Midbrain (tissue), 1 donor: ENCODE data around the gene BEND3.
"Not testable (repeated sequence)": the region's sequence is repeated elsewhere in the genome, so short reads cannot be mapped to it uniquely, and the experiment has no call there.

Experiments
- DNase-seq: peaks from one replicate; lab custom pipeline; 2025; lab: John Stamatoyannopoulos, UW

Gene BEND3

GRCh38 chr6:107114926-107115694 lies at the start of gene BEND3:
Gene BEND3 (minus strand): TSS chr6:107115515. CDS start chr6:107099285, 16,230 bp downstream.
- peak; percentile 30 for DNase-seq

DNA sequence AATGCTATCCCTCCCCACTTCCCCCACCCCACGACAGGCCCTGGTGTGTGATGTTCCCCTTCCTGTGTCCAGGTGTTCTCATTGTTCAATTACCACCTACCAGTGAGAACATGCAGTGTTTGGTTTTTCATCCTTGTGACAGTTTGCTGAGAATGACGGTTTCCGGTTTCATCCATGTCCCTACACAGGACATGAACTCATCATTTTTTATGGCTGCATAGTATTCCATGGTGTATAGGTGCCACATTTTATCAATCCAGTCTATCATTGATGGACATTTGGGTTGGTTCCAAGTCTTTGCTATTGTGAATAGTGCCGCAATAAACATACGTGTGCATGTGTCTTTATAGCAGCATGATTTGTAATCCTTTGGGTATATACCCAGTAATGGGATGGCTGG lies 49.0 kb upstream of the BEND3 start:
- not testable (repeated sequence) for DNase-seq

GRCh38 chr6:107161521-107161920 lies 46.2 kb upstream of the BEND3 start:
- DNase-seq, result no peak

DNA sequence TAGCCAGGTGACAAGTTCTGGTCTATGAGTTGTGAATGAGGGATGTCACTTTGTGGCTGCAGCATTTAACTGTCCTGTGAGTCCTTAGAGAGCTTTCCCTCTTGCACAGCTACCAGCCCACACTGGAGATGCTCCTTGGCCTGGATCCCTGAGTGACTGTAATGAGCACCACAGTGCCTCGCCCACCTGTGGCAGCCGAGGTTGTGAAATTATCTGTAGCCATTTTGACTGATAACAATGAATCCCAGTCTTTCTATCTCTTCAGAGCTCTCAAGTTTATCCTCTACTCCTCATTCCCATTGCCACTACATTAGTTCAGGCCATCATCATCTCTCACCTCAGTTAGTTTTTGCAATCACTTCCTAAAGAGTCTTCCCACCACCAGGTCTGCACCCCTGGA lies 41.3 kb upstream of the BEND3 start:
- DNase-seq, result no peak

DNA sequence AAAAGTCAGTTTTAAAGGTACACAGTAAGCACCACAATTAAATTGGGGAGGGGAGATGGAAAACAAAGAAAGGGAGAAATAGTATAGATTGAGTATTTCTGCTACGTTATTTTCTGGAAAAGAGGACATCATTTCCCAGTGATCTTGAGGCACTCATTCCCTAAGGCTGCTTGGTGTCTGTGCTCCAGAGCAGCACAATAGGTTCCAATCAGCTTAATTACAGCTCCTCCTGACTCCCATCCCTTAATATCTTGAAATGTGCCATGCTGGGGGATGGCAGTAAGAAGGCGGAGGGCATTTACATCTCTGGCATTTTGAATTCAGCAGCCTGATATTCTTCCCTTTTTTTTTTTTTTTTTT lies 39.5 kb upstream of the BEND3 start:
- no peak for DNase-seq

GRCh38 chr6:107154131-107154800 lies 39.0 kb upstream of the BEND3 start:
- DNase-seq, result no peak

GRCh38 chr6:107152638-107153430 lies 37.5 kb upstream of the BEND3 start:
- no peak for DNase-seq

DNA sequence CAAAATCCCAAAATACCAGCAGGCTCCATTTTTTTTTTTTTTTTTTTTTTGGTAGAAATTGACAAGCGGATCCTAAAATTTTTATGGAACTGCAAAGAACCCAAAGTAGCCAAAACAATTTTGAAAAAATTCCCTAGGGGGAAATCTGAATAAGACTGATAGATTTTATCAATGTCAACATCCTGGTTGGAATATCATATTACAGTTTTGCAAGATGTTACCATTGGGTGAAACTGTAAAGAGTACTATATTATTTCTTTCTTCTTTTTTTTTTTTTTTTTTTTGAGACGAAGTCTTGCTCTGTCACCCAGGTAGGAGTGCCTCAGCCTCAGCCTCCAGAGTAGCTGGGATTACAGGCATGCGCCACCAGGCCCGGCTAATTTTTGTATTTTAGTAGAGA lies 29.4 kb upstream of the BEND3 start:
- DNase-seq, result no peak

DNA sequence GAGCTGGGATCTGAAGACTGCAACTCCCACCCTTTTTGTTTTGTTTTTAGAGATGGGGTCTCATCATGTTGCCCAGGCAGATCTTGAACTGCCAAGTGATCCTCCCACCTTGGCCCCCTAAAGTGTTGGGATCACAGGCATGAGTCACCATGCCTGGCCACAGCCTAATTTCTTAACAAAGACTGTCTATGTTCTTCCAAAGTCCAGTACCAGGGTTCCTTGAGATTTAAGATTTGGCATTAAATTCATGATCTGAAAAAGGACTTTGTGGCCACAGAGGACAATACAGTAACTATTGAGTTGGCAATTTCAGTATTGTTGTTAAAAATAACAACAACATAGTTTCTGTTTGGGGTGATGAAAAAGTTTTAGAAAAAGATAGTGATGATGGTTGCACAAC lies 28.7 kb upstream of the BEND3 start:
- no peak for DNase-seq

- no peak for DNase-seq
These were observed 25.3 kb upstream of the BEND3 start for GRCh38 chr6:107140581-107140980.

DNA sequence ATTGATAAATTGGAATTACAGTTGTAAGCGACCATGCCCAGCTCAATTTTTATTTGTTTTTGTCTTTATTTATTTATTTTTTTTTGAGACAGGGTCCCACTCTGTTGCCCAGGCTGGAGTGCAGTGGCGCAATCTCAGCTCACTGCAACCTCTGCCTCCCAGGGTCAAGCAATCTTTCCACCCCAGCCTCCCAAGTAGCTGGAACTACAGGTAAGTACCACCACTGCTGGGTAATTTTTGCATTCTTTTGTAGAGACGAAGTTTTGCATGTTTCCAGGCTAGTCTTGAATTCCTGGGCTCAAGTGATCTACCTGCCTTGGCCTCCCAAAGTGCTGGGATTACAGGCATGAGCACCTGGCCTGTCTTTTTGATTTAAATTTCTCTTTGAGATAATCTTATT lies 21.0 kb upstream of the BEND3 start:
- not testable (repeated sequence) for DNase-seq

- not testable (repeated sequence) for DNase-seq
These were observed 19.8 kb upstream of the BEND3 start for GRCh38 chr6:107135048-107135680.

GRCh38 chr6:107132330-107132954 lies 17.1 kb upstream of the BEND3 start:
- DNase-seq, result no peak

DNA sequence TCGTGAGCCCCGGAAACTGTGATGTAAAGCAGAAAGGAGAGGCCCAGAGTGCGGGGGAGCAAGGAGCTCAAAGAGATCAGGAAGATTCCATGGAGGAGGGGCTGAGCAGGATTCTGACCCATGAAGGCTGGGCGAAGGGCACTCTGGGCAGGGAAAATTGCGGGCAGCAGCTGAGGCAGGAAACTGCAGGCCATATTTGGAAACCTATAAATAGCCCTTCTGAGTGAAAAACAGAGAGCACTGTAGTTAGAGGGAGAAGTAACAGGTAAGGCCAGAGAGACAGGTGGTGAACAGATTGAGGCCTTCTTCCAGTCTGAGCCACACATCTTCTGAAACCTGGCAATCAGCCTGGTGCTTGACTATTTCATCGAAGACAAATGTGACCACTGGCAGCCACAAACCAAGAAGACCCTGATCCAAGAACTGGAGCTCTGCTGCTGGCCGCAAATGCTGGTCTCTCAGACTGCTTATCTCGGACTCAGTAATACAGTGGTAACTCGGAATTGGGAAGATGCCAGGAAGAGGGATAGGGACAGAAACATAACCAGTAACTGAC lies 14.1 kb upstream of the BEND3 start:
- no peak for DNase-seq

- no peak for DNase-seq
These were observed 13.3 kb upstream of the BEND3 start for GRCh38 chr6:107128577-107128976.

DNA sequence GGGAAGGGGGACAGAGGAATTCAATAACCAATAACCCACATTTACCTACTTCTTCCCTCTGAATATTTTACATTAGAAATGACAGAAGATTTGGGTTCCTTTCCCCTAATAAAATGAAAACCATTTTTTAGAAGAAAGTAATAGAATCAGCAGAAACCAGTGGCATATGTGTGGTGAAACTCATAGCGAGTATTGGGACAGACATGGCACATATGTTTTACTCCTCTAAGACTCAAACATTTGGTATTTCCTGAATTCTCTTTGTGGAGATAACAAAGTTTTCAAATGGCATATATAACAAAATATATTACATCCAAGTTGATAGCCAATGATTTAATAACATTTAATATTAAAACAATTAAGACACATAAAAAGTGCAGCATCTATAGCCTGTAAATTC lies 12.9 kb upstream of the BEND3 start:
- no peak for DNase-seq

GRCh38 chr6:107125771-107126170 lies 10.5 kb upstream of the BEND3 start:
- DNase-seq, result no peak

DNA sequence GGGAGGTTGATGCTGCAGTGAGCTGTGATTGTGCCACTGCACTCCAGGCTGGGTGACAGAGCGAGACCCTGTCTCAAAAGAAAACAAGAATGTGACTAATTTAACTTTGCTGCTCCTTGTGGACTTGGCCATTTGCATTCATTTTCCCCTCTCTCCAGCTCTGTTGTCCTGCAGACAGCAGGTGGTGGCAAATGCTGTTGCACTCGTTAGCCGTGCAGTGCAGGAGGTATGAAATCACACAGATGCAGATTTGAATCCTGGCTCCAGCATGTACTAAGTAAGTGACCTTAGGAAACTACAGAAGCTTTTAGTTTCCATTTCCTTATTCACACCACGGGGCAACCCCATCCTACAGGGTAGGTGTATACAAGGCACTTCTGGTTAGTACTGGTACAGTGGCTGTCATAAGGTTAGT lies 9.6 kb upstream of the BEND3 start:
- no peak for DNase-seq

- DNase-seq, result no peak
These were observed 8.2 kb upstream of the BEND3 start for GRCh38 chr6:107123501-107123900.

DNA sequence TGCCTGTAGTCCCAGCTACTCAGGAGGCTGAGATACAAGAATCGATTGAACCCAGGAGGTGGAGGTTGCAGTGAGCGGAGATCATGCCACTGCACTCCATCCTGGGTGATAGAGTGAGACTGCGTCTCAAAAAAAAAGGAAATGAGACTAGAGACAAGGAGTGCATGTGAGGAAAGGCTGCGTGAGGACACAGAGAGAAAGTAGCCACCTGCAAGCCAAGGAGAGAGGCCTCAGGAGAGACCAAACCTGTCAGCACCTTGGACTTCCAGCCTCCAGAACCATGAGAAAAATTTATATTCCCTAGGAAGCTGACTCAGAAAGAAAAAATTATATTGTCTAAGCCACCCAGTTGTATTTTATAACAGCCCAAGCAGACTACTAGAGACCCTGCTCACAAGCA lies 7.4 kb upstream of the BEND3 start:
- DNase-seq, result no peak

DNA sequence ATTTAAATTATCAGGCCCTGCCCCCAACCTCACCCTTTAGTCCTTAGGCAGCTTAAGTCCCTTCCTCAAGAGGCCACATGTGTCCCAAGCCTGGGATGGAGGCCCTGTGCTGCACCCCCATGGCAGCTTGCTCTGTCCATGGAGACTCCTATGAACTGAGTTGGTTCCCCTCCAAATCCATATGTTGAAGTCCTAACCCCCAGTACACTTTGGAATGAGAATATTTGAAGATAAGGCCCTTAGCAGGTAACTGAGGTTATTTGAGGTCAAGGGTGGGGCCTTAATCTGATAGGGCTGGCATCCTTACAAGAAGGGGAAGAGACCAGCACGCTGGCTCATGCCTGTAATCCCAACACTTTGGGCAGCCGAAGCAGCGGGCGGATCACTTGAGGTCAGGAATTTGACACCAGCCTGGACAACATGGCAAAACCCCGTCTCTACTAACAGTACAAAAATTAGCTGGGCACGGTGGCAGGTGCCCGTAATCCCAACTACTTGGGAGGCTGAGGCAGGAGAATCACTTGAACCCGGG lies 6.7 kb upstream of the BEND3 start:
- no peak for DNase-seq
